IMR-90 (cell line): Measurements from ENCODE around the gene MPZL2. TPM values are rescaled to one million over a fixed set of nuclear protein-coding genes. Genes with fewer than 3 reads are reported as not detected.

Source experiments
- ATAC-seq: fragments of 200-7000 bp; cut with Tn5 transposase; 2 replicates; pipeline ENCODE4 v1.9.1; 2020; ENCODE audit warnings: low read depth, mild to moderate bottlenecking, moderate library complexity
- BruUV-seq: library from RNA; stranded (reverse); fragments of 400-500 nt; replicated peaks from 2 replicates; lab custom pipeline; 2021; lab: Mats Ljungman, UMichigan
- CTCF ChIA-PET: fragments of 300-600 bp; formaldehyde crosslinking; extraction: SDS; loops from one replicate; lab custom pipeline; 2021; ENCODE audit warnings: antibody characterized with exemption; lab: Yijun Ruan, JAX
- POLR2A ChIA-PET: fragments of 300-600 bp; sonication (Branson Sonifier 250); formaldehyde crosslinking; loops from one replicate; lab custom pipeline; 2022; ENCODE audit warnings: antibody characterized with exemption; ENCODE audit not compliant: unreplicated experiment; lab: Charles Lee
- DNase-seq: peaks from one replicate; pipeline ENCODE4 v3.0.0; 2013
- H2AFZ ChIP-seq: replicated peaks from 2 replicates; pipeline ENCODE3; 2013; ENCODE audit warnings: low read length, mild to moderate bottlenecking; ENCODE audit not compliant: poor library complexity
- H2AK5ac ChIP-seq: 2 replicates; pipeline ENCODE4 v1.6.1; 2013; ENCODE audit warnings: low read depth, low read length, inconsistent platforms
- H2AK9ac ChIP-seq: replicated peaks from 2 replicates; pipeline ENCODE3; 2013; ENCODE audit warnings: mild to moderate bottlenecking, low read depth, low read length, moderate library complexity; ENCODE audit not compliant: poor library complexity
- H2BK120ac ChIP-seq: 2 replicates; pipeline ENCODE4 v1.6.1; 2013; ENCODE audit warnings: low read depth, low read length, inconsistent platforms
- H2BK15ac ChIP-seq: 3 replicates; pipeline ENCODE4 v1.6.1; 2013; ENCODE audit warnings: low read depth, low read length, inconsistent platforms
- H2BK20ac ChIP-seq: 2 replicates; pipeline ENCODE4 v1.6.1; 2013; ENCODE audit warnings: low read depth, mild to moderate bottlenecking, inconsistent platforms, low read length, moderate library complexity
- H2BK5ac ChIP-seq: 2 replicates; pipeline ENCODE4 v1.6.1; 2013; ENCODE audit warnings: mild to moderate bottlenecking, low read depth, low read length, inconsistent platforms; ENCODE audit not compliant: poor library complexity, severe bottlenecking
- H3K14ac ChIP-seq: replicated peaks from 2 replicates; pipeline ENCODE4 v1.6.1; 2013; ENCODE audit warnings: low read depth, low read length, inconsistent platforms
- H3K18ac ChIP-seq: 2 replicates; pipeline ENCODE4 v1.6.1; 2013; ENCODE audit warnings: low read depth, low read length, control low read depth
- H3K23ac ChIP-seq: 2 replicates; pipeline ENCODE4 v1.6.1; 2013; ENCODE audit warnings: low read depth, low read length, inconsistent platforms
- H3K27ac ChIP-seq: 2 replicates; pipeline ENCODE4 v1.5.1; 2013; ENCODE audit warnings: mild to moderate bottlenecking, control low read depth, low read length; ENCODE audit not compliant: insufficient read depth
- H3K27me3 ChIP-seq: 2 replicates; pipeline ENCODE4 v1.6.1; 2013; ENCODE audit warnings: low read length; ENCODE audit not compliant: control insufficient read depth, insufficient read depth
- H3K36me3 ChIP-seq: 2 replicates; pipeline ENCODE4 v1.6.1; 2013; ENCODE audit warnings: low read length, mixed read lengths; ENCODE audit not compliant: control insufficient read depth, insufficient read depth
- H3K4ac ChIP-seq: 2 replicates; pipeline ENCODE4 v1.6.1; 2013; ENCODE audit warnings: low read depth, low read length, inconsistent platforms
- H3K4me1 ChIP-seq: 2 replicates; pipeline ENCODE4 v1.6.1; 2013; ENCODE audit warnings: low read length, mixed read lengths; ENCODE audit not compliant: control insufficient read depth, insufficient read depth
- H3K4me2 ChIP-seq: 2 replicates; pipeline ENCODE4 v1.6.1; 2013; ENCODE audit warnings: low read depth, mild to moderate bottlenecking, control low read depth, low read length, moderate library complexity
- H3K4me3 ChIP-seq: 2 replicates; pipeline ENCODE4 v1.5.1; 2013; ENCODE audit warnings: low read depth, mild to moderate bottlenecking, control low read depth, low read length, moderate library complexity; ENCODE audit not compliant: insufficient read depth
- H3K56ac ChIP-seq: 2 replicates; pipeline ENCODE4 v1.6.1; 2013; ENCODE audit warnings: low read length, inconsistent platforms; ENCODE audit not compliant: insufficient read depth; ENCODE audit errors: extremely low read depth
- H3K79me1 ChIP-seq, 2 experiments: 2 replicates each; pipeline ENCODE4 v1.6.1; 2013; ENCODE audit warnings: low read length in 2 of 2, inconsistent platforms in 1 of 2, low read depth in 1 of 2
- H3K9ac ChIP-seq: 2 replicates; pipeline ENCODE4 v1.6.1; 2013; ENCODE audit warnings: low read depth, low read length, control low read depth
- H3K9me1 ChIP-seq: 2 replicates; pipeline ENCODE4 v1.6.1; 2013; ENCODE audit warnings: low read length, inconsistent platforms; ENCODE audit not compliant: insufficient read depth
- H3K9me3 ChIP-seq: 2 replicates; pipeline ENCODE4 v1.6.1; 2013; ENCODE audit warnings: low read length; ENCODE audit not compliant: control insufficient read depth, insufficient read depth
- H4K20me1 ChIP-seq: 2 replicates; pipeline ENCODE4 v1.6.1; 2013; ENCODE audit warnings: low read length, inconsistent platforms; ENCODE audit not compliant: insufficient read depth
- H4K5ac ChIP-seq: 2 replicates; pipeline ENCODE4 v1.6.1; 2013; ENCODE audit warnings: mild to moderate bottlenecking, low read depth, low read length, control low read depth
- H4K8ac ChIP-seq, 2 experiments: 2 replicates each; pipeline ENCODE4 v1.6.1; 2013; ENCODE audit warnings: low read depth in 2 of 2, low read length in 2 of 2, control low read depth in 1 of 2, inconsistent platforms in 1 of 2
- H4K91ac ChIP-seq: 2 replicates; pipeline ENCODE4 v1.6.1; 2013; ENCODE audit warnings: low read depth, low read length, inconsistent platforms; ENCODE audit not compliant: insufficient read depth
- BHLHE40 ChIP-seq: fragments of 150-350 bp; IDR thresholded peaks from 2 replicates; pipeline ENCODE4 v1.6.1; 2016; ENCODE audit warnings: mild to moderate bottlenecking, low read depth, low read length
- CEBPB ChIP-seq: IDR thresholded peaks from 2 replicates; pipeline ENCODE4 v1.6.1; 2012; ENCODE audit warnings: low read depth, low read length, improper control_type of control experiment
- FOS ChIP-seq: fragments of 150-350 bp; IDR thresholded peaks from 2 replicates; pipeline ENCODE4 v1.6.1; 2016; ENCODE audit warnings: low read depth, low read length
- MAFK ChIP-seq: IDR thresholded peaks from 2 replicates; pipeline ENCODE4 v1.6.1; 2012; ENCODE audit warnings: low read depth, low read length, improper control_type of control experiment
- NFE2L2 ChIP-seq: fragments of 150-350 bp; IDR thresholded peaks from 2 replicates; pipeline ENCODE4 v1.6.1; 2016; ENCODE audit warnings: low read depth, mild to moderate bottlenecking, low read length
- RCOR1 ChIP-seq: IDR thresholded peaks from 2 replicates; pipeline ENCODE4 v1.6.1; 2012; ENCODE audit warnings: mild to moderate bottlenecking, low read length, improper control_type of control experiment; ENCODE audit not compliant: insufficient replicate concordance
- WGBS, 2 experiments: methylation state at CpG; one replicate each; pipeline versions ENCODE4 v1.1.5 to v1.1.7; 2013; ENCODE audit warnings: missing lambda C conversion rate in 2 of 2; ENCODE audit not compliant: insufficient read length in 1 of 2; ENCODE audit errors: extremely low coverage in 2 of 2; 5-methylcytosine and 5-hydroxymethylcytosine counted together
- dilution Hi-C: fragments of 300-500 bp; cut with HindIII; formaldehyde crosslinking; loops from one replicate; pipeline ENCODE4 v1.14.3; 2018; ENCODE audit warnings: low sequenced_read_pairs; ENCODE audit not compliant: unreplicated experiment
- in situ Hi-C: fragments of 300-500 bp; cut with MboI; formaldehyde crosslinking; loops from 3 replicates; pipeline ENCODE4 v1.14.3; 2019; ENCODE audit warnings: low sequenced_read_pairs, inconsistent platforms, mixed read lengths
- intact Hi-C: fragments of 100-400 bp; cut with micrococcal nuclease; formaldehyde crosslinking; loops from 2 replicates; pipeline ENCODE4 v1.10.0; 2022
- polyA plus RNA-seq, 3 experiments: library from polyadenylated mRNA; depleted of rRNA; stranded (reverse); fragments of >200 nt; gene quantifications; 2 replicates each; pipeline ENCODE4 v1.2.3, GENCODE V29; 2012; ENCODE audit warnings: low replicate concordance in 1 of 3
- total RNA-seq: library from RNA; depleted of rRNA; stranded (reverse); fragments of >200 nt; gene quantifications from 2 replicates; pipeline ENCODE4 v1.2.3, GENCODE V29; 2012
- TF ChIP-seq, protein P1 (sequence below): conservative IDR thresholded peaks from 2 replicates; pipeline ENCODE4 v1.5.1; 2012; ENCODE audit warnings: mild to moderate bottlenecking, low read depth, low read length, improper control_type of control experiment

MPZL2 gene
- total and polyA plus RNA-seq, 2 of the 4 experiments (the other 2 are of a cell fraction): not detected

DNA sequence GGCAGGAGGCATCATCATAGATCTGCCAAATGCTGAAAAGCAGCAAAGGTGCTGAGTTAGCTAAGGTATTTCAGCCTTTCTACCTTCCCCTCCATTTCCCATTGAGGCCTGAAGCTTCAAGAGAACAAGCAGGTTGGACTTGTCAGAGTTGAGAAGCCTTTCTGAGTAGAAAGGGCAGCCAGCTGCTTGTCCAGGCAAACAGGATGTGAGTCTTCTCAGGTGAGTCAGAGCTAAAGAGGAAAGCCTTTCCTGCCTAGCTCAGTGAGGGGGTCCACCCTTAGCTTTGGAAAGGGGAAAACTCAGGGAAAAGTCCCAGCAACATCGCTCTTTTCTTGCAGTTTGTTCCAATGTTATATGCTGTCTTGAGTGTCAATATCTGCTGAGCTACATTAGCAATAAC lies 13.2 kb upstream of the MPZL2 start:
- POLR2A ChIA-PET: no interaction called here
- no peaks in the 10 kb centered on the region for H3K79me1 ChIP-seq
- H4K8ac ChIP-seq: no peak overlapping the region
- no peak overlapping the region for H3K9ac ChIP-seq
- no peak overlapping the region for H3K4ac ChIP-seq
- no peaks in the 10 kb centered on the region for H3K9me3 ChIP-seq
- H2AK9ac ChIP-seq: no peak overlapping the region
- in situ Hi-C loops (no loop called here), dilution Hi-C loops (no loop called here), intact Hi-C loops (no loop called here)
- CTCF ChIA-PET: no interaction called here
- H4K20me1 ChIP-seq: no peaks in the 10 kb centered on the region
- no peak overlapping the region for H3K4me3 ChIP-seq
- peak; percentile 36 for DNase-seq
- H3K18ac ChIP-seq: no peak overlapping the region
- H3K9me1 ChIP-seq: no peaks in the 10 kb centered on the region
- H3K36me3 ChIP-seq: no peaks in the 10 kb centered on the region
- no peak overlapping the region for H3K56ac ChIP-seq
- H4K5ac ChIP-seq: no peak overlapping the region
- ATAC-seq: no peak
- H3K27me3 ChIP-seq: no peaks in the 10 kb centered on the region
- no peak overlapping the region for H3K23ac ChIP-seq
- no peak overlapping the region for H2BK120ac ChIP-seq
- no peak overlapping the region for H3K27ac ChIP-seq
- TF ChIP-seq MAFK: no peak
- no peak for TF ChIP-seq FOS
- TF ChIP-seq NFE2L2: no peak
- TF ChIP-seq, protein P1, sequence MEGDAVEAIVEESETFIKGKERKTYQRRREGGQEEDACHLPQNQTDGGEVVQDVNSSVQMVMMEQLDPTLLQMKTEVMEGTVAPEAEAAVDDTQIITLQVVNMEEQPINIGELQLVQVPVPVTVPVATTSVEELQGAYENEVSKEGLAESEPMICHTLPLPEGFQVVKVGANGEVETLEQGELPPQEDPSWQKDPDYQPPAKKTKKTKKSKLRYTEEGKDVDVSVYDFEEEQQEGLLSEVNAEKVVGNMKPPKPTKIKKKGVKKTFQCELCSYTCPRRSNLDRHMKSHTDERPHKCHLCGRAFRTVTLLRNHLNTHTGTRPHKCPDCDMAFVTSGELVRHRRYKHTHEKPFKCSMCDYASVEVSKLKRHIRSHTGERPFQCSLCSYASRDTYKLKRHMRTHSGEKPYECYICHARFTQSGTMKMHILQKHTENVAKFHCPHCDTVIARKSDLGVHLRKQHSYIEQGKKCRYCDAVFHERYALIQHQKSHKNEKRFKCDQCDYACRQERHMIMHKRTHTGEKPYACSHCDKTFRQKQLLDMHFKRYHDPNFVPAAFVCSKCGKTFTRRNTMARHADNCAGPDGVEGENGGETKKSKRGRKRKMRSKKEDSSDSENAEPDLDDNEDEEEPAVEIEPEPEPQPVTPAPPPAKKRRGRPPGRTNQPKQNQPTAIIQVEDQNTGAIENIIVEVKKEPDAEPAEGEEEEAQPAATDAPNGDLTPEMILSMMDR: no peak
- TF ChIP-seq RCOR1: no peak
- TF ChIP-seq CEBPB: no peak
- TF ChIP-seq BHLHE40: no peak
- no peak overlapping the region for H2BK15ac ChIP-seq
- no peak overlapping the region for H3K4me2 ChIP-seq
- no peak overlapping the region for H2BK20ac ChIP-seq
- no peaks in the 10 kb centered on the region for H3K4me1 ChIP-seq
- no TSS peak for BruUV-seq
- H4K91ac ChIP-seq: no peak overlapping the region
- H2AFZ ChIP-seq: no peak overlapping the region
- no peak overlapping the region for H2AK5ac ChIP-seq
- no peak overlapping the region for H2BK5ac ChIP-seq
- WGBS, 2 experiments: no CpG with 5 or more reads among the region's 1 CpG
- no peak overlapping the region for H3K14ac ChIP-seq
